GM23248 (cell line): ENCODE results near the gene PWP2. TPM values are rescaled to one million over a fixed set of nuclear protein-coding genes. Genes with fewer than 3 reads are reported as not detected.
"Not testable (repeated sequence)": the region's sequence is repeated elsewhere in the genome, so short reads cannot be mapped to it uniquely, and the experiment has no call there.

ENCODE experiments used
- DNase-seq: peaks from one replicate; pipeline ENCODE4 v3.0.0-alpha.2; 2015
- H2AFZ ChIP-seq: fragments of 200-600 bp; sonication (generic); 2 replicates; pipeline ENCODE4 v1.6.1; 2016; ENCODE audit warnings: antibody characterized with exemption
- H3F3A ChIP-seq: fragments of 200-600 bp; sonication (generic); 2 replicates; pipeline ENCODE4 v1.6.1; 2016; ENCODE audit warnings: mild to moderate bottlenecking, antibody characterized with exemption, mixed run types; ENCODE audit not compliant: insufficient read depth
- H3K27ac ChIP-seq: fragments of 200-600 bp; sonication (generic); 2 replicates; pipeline ENCODE4 v1.5.1; 2016; ENCODE audit warnings: mild to moderate bottlenecking
- H3K27me3 ChIP-seq: fragments of 200-600 bp; sonication (generic); replicated peaks from 2 replicates; pipeline ENCODE4 v1.6.1; 2016; ENCODE audit warnings: mild to moderate bottlenecking; ENCODE audit not compliant: insufficient read depth
- H3K36me3 ChIP-seq: fragments of 200-600 bp; sonication (generic); 2 replicates; pipeline ENCODE4 v1.6.1; 2016; ENCODE audit warnings: low read depth, mild to moderate bottlenecking
- H3K4me1 ChIP-seq: fragments of 200-600 bp; sonication (generic); 2 replicates; pipeline ENCODE4 v1.6.1; 2016; ENCODE audit warnings: mild to moderate bottlenecking; ENCODE audit not compliant: insufficient read depth
- H3K4me2 ChIP-seq: fragments of 200-600 bp; sonication (generic); one replicate; pipeline ENCODE4 v1.6.1; 2016; ENCODE audit warnings: mild to moderate bottlenecking; ENCODE audit not compliant: unreplicated experiment
- H3K4me3 ChIP-seq: fragments of 200-600 bp; sonication (generic); 2 replicates; pipeline ENCODE4 v1.5.1; 2016; ENCODE audit warnings: mild to moderate bottlenecking
- H3K79me2 ChIP-seq: fragments of 200-600 bp; sonication (generic); 2 replicates; pipeline ENCODE4 v1.6.1; 2016; ENCODE audit warnings: mild to moderate bottlenecking; ENCODE audit not compliant: insufficient read depth
- H3K9ac ChIP-seq: fragments of 200-600 bp; sonication (generic); 2 replicates; pipeline ENCODE4 v1.6.1; 2016; ENCODE audit warnings: mild to moderate bottlenecking
- H3K9me2 ChIP-seq: fragments of 200-600 bp; sonication (generic); 2 replicates; pipeline ENCODE4 v1.6.1; 2016; ENCODE audit warnings: mixed run types, mild to moderate bottlenecking, moderate library complexity; ENCODE audit not compliant: insufficient read depth
- H3K9me3 ChIP-seq: fragments of 200-600 bp; sonication (generic); one replicate; pipeline ENCODE4 v1.6.1; 2017; ENCODE audit warnings: low read depth
- H4K20me1 ChIP-seq: fragments of 200-600 bp; sonication (generic); 2 replicates; pipeline ENCODE4 v1.6.0; 2016; ENCODE audit not compliant: insufficient read depth
- WGBS, 2 experiments: methylation state at CpG; one replicate each; pipeline ENCODE4 v1.1.6; 2015 to 2017; ENCODE audit warnings: low lambda C conversion rate in 2 of 2, low coverage in 1 of 2; ENCODE audit errors: missing lambda C conversion rate in 2 of 2; 5-methylcytosine and 5-hydroxymethylcytosine counted together
- in situ Hi-C: fragments of 300-500 bp; cut with MboI; formaldehyde crosslinking; loops from 2 replicates; pipeline ENCODE4 v1.15.0; 2020
- polyA plus RNA-seq: library from polyadenylated mRNA; unstranded; fragments of >200 nt; fragmentation: Nextera tagmentation; extraction: Ambion mirVana; gene quantifications from 2 replicates; pipeline ENCODE4 v1.2.1, GENCODE V29; 2016
- total RNA-seq: library from RNA; depleted of rRNA; stranded (reverse); fragments of >200 nt; shearing (Covaris generic); gene quantifications from 2 replicates; pipeline ENCODE4 v1.2.3, GENCODE V29; 2014

Gene PWP2
- total and polyA plus RNA-seq, 2 experiments from 2014 or later, result 11.2 to 16.1 TPM

- DNase-seq, H3F3A ChIP-seq, H3K4me2 ChIP-seq, H3K9me3 ChIP-seq, H3K4me1 ChIP-seq, H3K79me2 ChIP-seq, H3K36me3 ChIP-seq, in situ Hi-C loops, H4K20me1 ChIP-seq, H2AFZ ChIP-seq, H3K27ac ChIP-seq, H3K27me3 ChIP-seq, H3K9me2 ChIP-seq: not testable (repeated sequence)
- Histone ChIP-seq H3K4me3 (peak overlapping the region; percentile 51; the same call in 1 of the 2 replicates), H3K9ac (peak overlapping the region; percentile 38; the same call in 1 of the 2 replicates)
- no CpG with 5 or more reads among the region's 35 CpGs for WGBS, 2 experiments
Observed at GRCh38 chr21:44133715-44134057, 26.5 kb downstream of the PWP2 start.

- H3K4me3 ChIP-seq, H3K9me2 ChIP-seq, in situ Hi-C loops, DNase-seq, H3K27me3 ChIP-seq, H3K36me3 ChIP-seq, H3K4me1 ChIP-seq, H3K9ac ChIP-seq, H3K4me2 ChIP-seq, H4K20me1 ChIP-seq, H3F3A ChIP-seq, H3K9me3 ChIP-seq, H3K27ac ChIP-seq, H3K79me2 ChIP-seq, H2AFZ ChIP-seq: not testable (repeated sequence)
- WGBS, 2 experiments, result no CpG with 5 or more reads among the region's 8 CpGs
Observed at GRCh38 chr21:44134732-44135131, 27.5 kb downstream of the PWP2 start.

GRCh38 chr21:44138039-44138438, 30.8 kb downstream of the PWP2 start:
- H3K36me3 ChIP-seq, H3K27ac ChIP-seq, H3K27me3 ChIP-seq, H3K9ac ChIP-seq, H3K4me1 ChIP-seq, H3K4me2 ChIP-seq, H4K20me1 ChIP-seq, H3K4me3 ChIP-seq, H3F3A ChIP-seq, in situ Hi-C loops, H3K9me3 ChIP-seq, H3K79me2 ChIP-seq, DNase-seq, H2AFZ ChIP-seq, H3K9me2 ChIP-seq: not testable (repeated sequence)
- no CpG with 5 or more reads among the region's 15 CpGs for WGBS, 2 experiments

GRCh38 chr21:44139787-44140551, 32.8 kb downstream of the PWP2 start:
- H3K9ac ChIP-seq, H3K27me3 ChIP-seq, H3K9me2 ChIP-seq, H3K36me3 ChIP-seq, H3F3A ChIP-seq, in situ Hi-C loops, H2AFZ ChIP-seq, DNase-seq, H3K79me2 ChIP-seq, H4K20me1 ChIP-seq, H3K27ac ChIP-seq, H3K4me2 ChIP-seq, H3K9me3 ChIP-seq, H3K4me3 ChIP-seq, H3K4me1 ChIP-seq: not testable (repeated sequence)
- WGBS, 2 experiments, result 84 to 100% methylated on average over 1 to 7 of the region's 30 CpGs

GRCh38 chr21:44140552-44140932, 33.3 kb downstream of the PWP2 start:
- H3K4me3 ChIP-seq, H3F3A ChIP-seq, H3K4me1 ChIP-seq, H3K9me3 ChIP-seq, H3K4me2 ChIP-seq, H3K27me3 ChIP-seq, H3K79me2 ChIP-seq, H2AFZ ChIP-seq, DNase-seq, in situ Hi-C loops, H3K9me2 ChIP-seq, H4K20me1 ChIP-seq, H3K27ac ChIP-seq, H3K36me3 ChIP-seq, H3K9ac ChIP-seq: not testable (repeated sequence)
- no CpG with 5 or more reads among the region's 18 CpGs for WGBS, 2 experiments

- H3K9me2 ChIP-seq, H2AFZ ChIP-seq, H3K4me2 ChIP-seq, H3K27me3 ChIP-seq, H4K20me1 ChIP-seq, H3K36me3 ChIP-seq, H3K79me2 ChIP-seq, H3K27ac ChIP-seq, H3K4me1 ChIP-seq, H3K9me3 ChIP-seq, H3F3A ChIP-seq, DNase-seq, H3K4me3 ChIP-seq, in situ Hi-C loops, H3K9ac ChIP-seq: not testable (repeated sequence)
- 83% methylated on average over 5 of the region's 10 CpGs; no CpG with 5 or more reads in 1 of the 2 experiments for WGBS, 2 experiments
Observed at GRCh38 chr21:44142470-44142869, 35.3 kb downstream of the PWP2 start.

GRCh38 chr21:44143380-44143779, 36.2 kb downstream of the PWP2 start:
- H3K79me2 ChIP-seq, DNase-seq, H3K4me1 ChIP-seq, H3K9ac ChIP-seq, H3K9me2 ChIP-seq, H3K27me3 ChIP-seq, H4K20me1 ChIP-seq, H3K36me3 ChIP-seq, H3F3A ChIP-seq, in situ Hi-C loops, H3K9me3 ChIP-seq, H3K27ac ChIP-seq, H3K4me2 ChIP-seq, H3K4me3 ChIP-seq, H2AFZ ChIP-seq: not testable (repeated sequence)
- no CpG with 5 or more reads among the region's 17 CpGs for WGBS, 2 experiments

GRCh38 chr21:44143996-44144395, 36.8 kb downstream of the PWP2 start:
- DNase-seq, H3K4me1 ChIP-seq, H3K9ac ChIP-seq, H3K27ac ChIP-seq, H3K36me3 ChIP-seq, H4K20me1 ChIP-seq, H3K4me2 ChIP-seq, in situ Hi-C loops, H3K4me3 ChIP-seq, H2AFZ ChIP-seq, H3K27me3 ChIP-seq, H3K79me2 ChIP-seq, H3K9me2 ChIP-seq, H3F3A ChIP-seq, H3K9me3 ChIP-seq: not testable (repeated sequence)
- no CpG with 5 or more reads among the region's 8 CpGs for WGBS, 2 experiments
